ENCODE data around the gene PTPN18. TPM values are rescaled to one million over a fixed set of nuclear protein-coding genes. Genes with fewer than 3 reads are reported as not detected.

The PTPN18 gene
- total RNA-seq, 1 experiment from 2014 or later: 16.3 TPM

- no peak for DNase-seq
- H4K91ac ChIP-seq (ENCODE audit: insufficient read length, low read depth, low read length): no peak overlapping the region
- H3K9ac ChIP-seq (ENCODE audit: extremely low read depth, insufficient read length, low read length): no peak overlapping the region
- Mint-ChIP-seq H3K9me3 (no peaks in the 10 kb centered on the region; a peak in 1 of 5 replicates), H3K27me3 (ENCODE audit: low read depth) (no peaks in the 10 kb centered on the region), H3K36me3 (ENCODE audit: insufficient read depth in 1 of 3, low read depth in 3 of 3) (peaks cover 48 to 67% (median 52%) of the 10 kb centered on the region in 3 experiments), H3K4me3 (peak overlapping the region; percentile 100; a peak in 2 of 5 replicates), H3K4me1 (peaks cover 8% of the 10 kb centered on the region in 2 experiments), H3K27ac (no peak overlapping the region)
- TF ChIP-seq CTCF (conservative IDR thresholded peaks at IDR 0.05): no peak
- H3K56ac ChIP-seq (ENCODE audit: insufficient read length, low read depth, low read length): no peak overlapping the region
- H3K27me3 ChIP-seq (ENCODE audit: insufficient read depth, low read length): no peaks in the 10 kb centered on the region
- H2BK12ac ChIP-seq (ENCODE audit: insufficient read length, low read depth, low read length): no peak overlapping the region
- H2BK20ac ChIP-seq (ENCODE audit: low read depth, low read length, poor library complexity, severe bottlenecking): no peak overlapping the region
- H3K4me1 ChIP-seq (ENCODE audit: insufficient read depth, low read length): 0 out of 2 replicates have a peak, but pooled peaks cover 2% of the 10 kb centered on the region
- no peak overlapping the region for H3K4me2 ChIP-seq (ENCODE audit: insufficient read depth, insufficient read length, low read length)
- no peak overlapping the region for H2BK5ac ChIP-seq (ENCODE audit: insufficient read length, low read length)
- H3K14ac ChIP-seq (ENCODE audit: insufficient read depth, low read length): no peak overlapping the region
- no peak overlapping the region for H3K18ac ChIP-seq (ENCODE audit: insufficient read length, low read depth, low read length)
- no peak overlapping the region for H2BK15ac ChIP-seq (ENCODE audit: low read depth, low read length)
- H4K5ac ChIP-seq (ENCODE audit: insufficient read length, low read depth, low read length): no peak overlapping the region
- no peak overlapping the region for H3K27ac ChIP-seq (ENCODE audit: insufficient read length, low read depth, low read length)
- H3T11ph ChIP-seq (ENCODE audit: low read length): no peak overlapping the region
- H2AK5ac ChIP-seq (ENCODE audit: insufficient read length, low read length): no peak overlapping the region
- H2AFZ ChIP-seq (ENCODE audit: low read length): no peak overlapping the region
- no peaks in the 10 kb centered on the region for H3K9me3 ChIP-seq (ENCODE audit: control insufficient read depth, low read depth, low read length)
- H3K23ac ChIP-seq (ENCODE audit: insufficient read length, low read depth, low read length): no peak overlapping the region
- H4K8ac ChIP-seq (replicated peaks; ENCODE audit: insufficient read length, low read depth, low read length): no peak overlapping the region
- H3K79me1 ChIP-seq (ENCODE audit: insufficient read depth, low read depth, low read length, poor library complexity, severe bottlenecking): no peaks in the 10 kb centered on the region
- H3K23me2 ChIP-seq (ENCODE audit: insufficient read length, low read depth, low read length, poor library complexity, severe bottlenecking): peaks cover 5% of the 10 kb centered on the region
- no peaks in the 10 kb centered on the region; the same call in 1 of the 2 replicates for H3K79me2 ChIP-seq (ENCODE audit: insufficient read depth, low read length)
- no peak overlapping the region for H2BK120ac ChIP-seq (ENCODE audit: low read depth, low read length, poor library complexity, severe bottlenecking)
- no peak overlapping the region for H3K4ac ChIP-seq (ENCODE audit: low read depth, low read length)
- H4K20me1 ChIP-seq (ENCODE audit: control insufficient read depth, insufficient read depth, insufficient read length): no peaks in the 10 kb centered on the region
- no CpG with 5 or more reads among the region's 13 CpGs for WGBS (ENCODE audit: extremely low coverage, insufficient read length, low lambda C conversion rate)
Observed at GRCh38 chr2:130345091-130345490, 10.8 kb upstream of the PTPN18 start.
